Measurements from ENCODE around the gene ADAMTS3. TPM values are rescaled to one million over a fixed set of nuclear protein-coding genes. Genes with fewer than 3 reads are reported as not detected.

The ADAMTS3 gene
- total RNA-seq, 2 experiments from 2014 or later = not detected

DNA sequence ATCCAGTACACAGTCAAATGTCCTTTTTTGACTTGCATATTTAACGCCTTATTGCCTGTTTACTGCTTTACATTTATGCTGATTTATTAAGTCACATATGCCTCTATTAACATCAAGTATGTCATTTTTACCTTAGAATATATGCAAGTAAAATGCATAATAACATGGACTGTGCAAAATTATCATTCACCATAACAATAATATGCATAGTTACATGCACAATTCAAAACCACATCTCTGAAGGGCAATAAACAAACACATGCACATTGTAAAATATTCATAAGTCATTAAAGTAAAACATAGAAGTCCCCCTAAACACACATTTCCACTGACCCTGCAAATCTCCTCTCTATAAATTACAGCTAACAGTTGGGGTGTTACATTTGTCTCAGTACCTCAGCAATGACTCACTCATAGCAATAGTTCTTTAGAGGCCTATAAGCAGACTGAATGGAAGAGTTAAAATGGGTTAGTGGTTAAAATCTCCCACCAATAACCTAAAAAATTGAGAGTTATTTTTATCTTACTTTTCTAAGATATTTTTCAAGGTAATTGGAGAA lies 61.1 kb downstream of the ADAMTS3 start:
- H4K20me1 ChIP-seq (ENCODE audit: insufficient read depth, low read length) = no peaks in the 10 kb centered on the region
- POLR2A ChIA-PET = interaction anchor here (0.6 to 0.7 kb wide), 2 partner anchors 283 to 394 kb away, joined by 3 to 4 read pairs; no protein-coding TSS in a partner anchor
- H3K4me2 ChIP-seq (ENCODE audit: low read length) = no peak overlapping the region
- intact Hi-C loops (cut with micrococcal nuclease; ENCODE audit: unreplicated experiment) = loop anchor here (5.0 kb wide), 1 partner anchor 514 kb away; no protein-coding TSS in a partner anchor
- H3K9me3 ChIP-seq (ENCODE audit: low read length) = no peaks in the 10 kb centered on the region
- no peaks in the 10 kb centered on the region for H3K79me2 ChIP-seq (ENCODE audit: insufficient read depth, low read depth, low read length)
- H3K36me3 ChIP-seq (ENCODE audit: insufficient read depth, low read length) = no peaks in the 10 kb centered on the region
- no peak for DNase-seq (ENCODE audit: low spot score)
- H3K4me1 ChIP-seq (ENCODE audit: insufficient read depth, low read length, poor library complexity, severe bottlenecking) = no peaks in the 10 kb centered on the region
- CTCF ChIA-PET (ENCODE audit: unreplicated experiment) = no interaction called here
- H3K27ac ChIP-seq (ENCODE audit: low read depth, low read length, poor library complexity, severe bottlenecking) = no peak overlapping the region
- no peak overlapping the region for H3K4me3 ChIP-seq (ENCODE audit: low read depth, low read length, poor library complexity, severe bottlenecking)
- BruUV-seq (replicated peaks) = no TSS peak
- no peak overlapping the region for H2AFZ ChIP-seq (ENCODE audit: low read length)
- H3K9me2 ChIP-seq (ENCODE audit: insufficient read depth, low read length) = no peaks in the 10 kb centered on the region
- TF ChIP-seq, protein P1, sequence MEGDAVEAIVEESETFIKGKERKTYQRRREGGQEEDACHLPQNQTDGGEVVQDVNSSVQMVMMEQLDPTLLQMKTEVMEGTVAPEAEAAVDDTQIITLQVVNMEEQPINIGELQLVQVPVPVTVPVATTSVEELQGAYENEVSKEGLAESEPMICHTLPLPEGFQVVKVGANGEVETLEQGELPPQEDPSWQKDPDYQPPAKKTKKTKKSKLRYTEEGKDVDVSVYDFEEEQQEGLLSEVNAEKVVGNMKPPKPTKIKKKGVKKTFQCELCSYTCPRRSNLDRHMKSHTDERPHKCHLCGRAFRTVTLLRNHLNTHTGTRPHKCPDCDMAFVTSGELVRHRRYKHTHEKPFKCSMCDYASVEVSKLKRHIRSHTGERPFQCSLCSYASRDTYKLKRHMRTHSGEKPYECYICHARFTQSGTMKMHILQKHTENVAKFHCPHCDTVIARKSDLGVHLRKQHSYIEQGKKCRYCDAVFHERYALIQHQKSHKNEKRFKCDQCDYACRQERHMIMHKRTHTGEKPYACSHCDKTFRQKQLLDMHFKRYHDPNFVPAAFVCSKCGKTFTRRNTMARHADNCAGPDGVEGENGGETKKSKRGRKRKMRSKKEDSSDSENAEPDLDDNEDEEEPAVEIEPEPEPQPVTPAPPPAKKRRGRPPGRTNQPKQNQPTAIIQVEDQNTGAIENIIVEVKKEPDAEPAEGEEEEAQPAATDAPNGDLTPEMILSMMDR (conservative IDR thresholded peaks at IDR 0.05; ENCODE audit: low read length) = no peak
- no peak for TF ChIP-seq EZH2phosphoT487 (IDR thresholded peaks at IDR 0.05; ENCODE audit: borderline replicate concordance, low read depth, low read length)

DNA sequence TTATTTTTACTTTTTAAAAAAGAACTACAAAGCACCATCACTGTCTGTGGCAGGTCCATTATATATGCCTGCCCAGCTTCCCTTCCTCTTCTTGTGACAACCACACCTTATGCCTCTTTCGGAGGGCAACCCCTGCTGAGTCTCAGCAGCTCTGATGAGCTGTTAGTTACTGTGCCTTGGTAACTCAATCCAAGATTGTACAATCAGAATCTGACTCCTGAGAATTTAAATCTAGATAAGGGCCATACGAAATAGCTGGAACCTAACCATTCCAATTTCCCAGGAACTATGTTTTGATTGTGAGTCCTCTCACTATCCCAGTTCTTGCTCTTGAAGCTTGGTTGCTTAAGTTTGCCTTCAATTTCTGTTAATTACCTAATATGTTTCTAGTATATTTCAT lies 61.9 kb downstream of the ADAMTS3 start:
- Histone ChIP-seq H3K4me2 (ENCODE audit: low read length) (no peak overlapping the region), H3K9me3 (ENCODE audit: low read length) (no peaks in the 10 kb centered on the region), H2AFZ (ENCODE audit: low read length) (no peak overlapping the region), H3K79me2 (ENCODE audit: insufficient read depth, low read depth, low read length) (no peaks in the 10 kb centered on the region), H4K20me1 (ENCODE audit: insufficient read depth, low read length) (no peaks in the 10 kb centered on the region), H3K9me2 (ENCODE audit: insufficient read depth, low read length) (no peaks in the 10 kb centered on the region), H3K27ac (ENCODE audit: low read depth, low read length, poor library complexity, severe bottlenecking) (no peak overlapping the region), H3K4me1 (ENCODE audit: insufficient read depth, low read length, poor library complexity, severe bottlenecking) (no peaks in the 10 kb centered on the region), H3K36me3 (ENCODE audit: insufficient read depth, low read length) (no peaks in the 10 kb centered on the region), H3K4me3 (ENCODE audit: low read depth, low read length, poor library complexity, severe bottlenecking) (no peak overlapping the region)
- no peak for DNase-seq (ENCODE audit: low spot score)
- ChIA-PET POLR2A (no interaction called here), CTCF (ENCODE audit: unreplicated experiment) (no interaction called here)
- TF ChIP-seq, protein P1 (conservative IDR thresholded peaks at IDR 0.05; ENCODE audit: low read length) = no peak
- TF ChIP-seq EZH2phosphoT487 (IDR thresholded peaks at IDR 0.05; ENCODE audit: borderline replicate concordance, low read depth, low read length) = no peak
- no TSS peak for BruUV-seq (replicated peaks)
- intact Hi-C loops (cut with micrococcal nuclease; ENCODE audit: unreplicated experiment) = loop anchor here (5.0 kb wide), 1 partner anchor 515 kb away; no protein-coding TSS in a partner anchor

DNA sequence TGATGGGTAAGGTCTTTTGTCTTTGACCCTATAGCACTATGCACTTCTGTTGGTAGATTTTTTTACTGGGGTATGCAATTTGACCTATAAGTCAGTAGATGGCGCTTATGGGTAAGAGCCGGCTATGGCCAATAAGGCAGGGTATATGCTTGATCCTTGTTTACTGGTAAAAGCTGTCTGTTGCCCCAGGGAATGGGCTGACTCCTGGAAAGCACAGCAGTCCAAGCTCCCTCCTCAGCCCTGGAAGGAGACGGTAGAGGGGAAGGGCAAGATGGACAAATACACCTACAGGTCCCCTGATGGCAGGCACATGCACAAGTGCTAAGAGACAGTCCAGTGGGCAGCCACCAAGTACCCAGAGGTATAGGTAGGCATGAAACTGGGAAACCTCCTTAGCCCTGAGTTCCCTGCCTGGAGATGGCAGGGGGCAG lies 63.7 kb downstream of the ADAMTS3 start:
- POLR2A ChIA-PET = no interaction called here
- Histone ChIP-seq H3K36me3 (ENCODE audit: insufficient read depth, low read length) (no peaks in the 10 kb centered on the region), H3K9me3 (ENCODE audit: low read length) (no peaks in the 10 kb centered on the region), H3K79me2 (ENCODE audit: insufficient read depth, low read depth, low read length) (no peaks in the 10 kb centered on the region), H3K4me1 (ENCODE audit: insufficient read depth, low read length, poor library complexity, severe bottlenecking) (no peaks in the 10 kb centered on the region), H2AFZ (ENCODE audit: low read length) (no peak overlapping the region), H3K9me2 (ENCODE audit: insufficient read depth, low read length) (no peaks in the 10 kb centered on the region), H4K20me1 (ENCODE audit: insufficient read depth, low read length) (no peaks in the 10 kb centered on the region), H3K4me2 (ENCODE audit: low read length) (no peak overlapping the region), H3K4me3 (ENCODE audit: low read depth, low read length, poor library complexity, severe bottlenecking) (no peak overlapping the region), H3K27ac (ENCODE audit: low read depth, low read length, poor library complexity, severe bottlenecking) (no peak overlapping the region)
- no peak for TF ChIP-seq EZH2phosphoT487 (IDR thresholded peaks at IDR 0.05; ENCODE audit: borderline replicate concordance, low read depth, low read length)
- TF ChIP-seq, protein P1 (conservative IDR thresholded peaks at IDR 0.05; ENCODE audit: low read length) = peak; percentile 84
- BruUV-seq (replicated peaks) = no TSS peak
- intact Hi-C loops (cut with micrococcal nuclease; ENCODE audit: unreplicated experiment) = loop anchor here (5.0 kb wide), 1 partner anchor 517 kb away; no protein-coding TSS in a partner anchor
- DNase-seq (ENCODE audit: low spot score) = peak; percentile 37
- CTCF ChIA-PET (ENCODE audit: unreplicated experiment) = no interaction called here

Measured in OCI-LY7 (cell line).